Astrocyte (in vitro differentiated cells and primary cell): ENCODE data around the gene COL4A6. TPM values are rescaled to one million over a fixed set of nuclear protein-coding genes. Genes with fewer than 3 reads are reported as not detected.

ENCODE experiments used
- DNase-seq: peaks from one replicate; pipeline ENCODE4 v3.0.0-alpha.2; 2010; ENCODE audit warnings: low read depth
- FAIRE-seq: peaks from 2 replicates; lab custom pipeline; 2011; peaks lifted over from hg19 to GRCh38; lab: Jason Lieb, UNC
- H2AFZ ChIP-seq: 2 replicates; pipeline ENCODE4 v1.6.0; 2012; ENCODE audit warnings: low read depth, low read length, inconsistent platforms
- H3K27ac ChIP-seq: 2 replicates; pipeline ENCODE4 v1.5.1; 2011; ENCODE audit warnings: low read depth, low read length, inconsistent platforms
- H3K27me3 ChIP-seq: 2 replicates; pipeline ENCODE4 v1.6.0; 2011; ENCODE audit warnings: low read length, inconsistent platforms; ENCODE audit not compliant: insufficient read depth
- H3K36me3 ChIP-seq: 2 replicates; pipeline ENCODE4 v1.5.1; 2011; ENCODE audit warnings: low read length, inconsistent platforms; ENCODE audit not compliant: insufficient read depth
- H3K4me1 ChIP-seq: 2 replicates; pipeline ENCODE4 v1.5.1; 2011; ENCODE audit warnings: low read length, inconsistent platforms; ENCODE audit not compliant: insufficient read depth
- H3K4me2 ChIP-seq: 2 replicates; pipeline ENCODE4 v1.6.0; 2012; ENCODE audit warnings: low read length, inconsistent platforms
- H3K4me3 ChIP-seq: 2 replicates; pipeline ENCODE4 v1.5.1; 2011; ENCODE audit warnings: low read depth, mild to moderate bottlenecking, low read length, inconsistent platforms; ENCODE audit not compliant: insufficient read depth
- H3K79me2 ChIP-seq: 2 replicates; pipeline ENCODE4 v1.6.0; 2012; ENCODE audit warnings: mild to moderate bottlenecking, low read length, inconsistent platforms; ENCODE audit not compliant: insufficient read depth
- H3K9ac ChIP-seq: 2 replicates; pipeline ENCODE4 v1.6.0; 2012; ENCODE audit warnings: mild to moderate bottlenecking, low read length, inconsistent platforms
- H3K9me3 ChIP-seq: 2 replicates; pipeline ENCODE4 v1.5.1; 2012; ENCODE audit warnings: low read depth, mild to moderate bottlenecking, low read length, inconsistent platforms; ENCODE audit not compliant: insufficient read depth
- H4K20me1 ChIP-seq: 2 replicates; pipeline ENCODE4 v1.6.0; 2012; ENCODE audit warnings: low read length, inconsistent platforms; ENCODE audit not compliant: insufficient read depth
- H3K27ac Mint-ChIP-seq: one replicate; pipeline ENCODE4 v1.8.0; 2021; ENCODE audit warnings: mild to moderate bottlenecking, mixed read lengths; ENCODE audit not compliant: unreplicated experiment
- H3K27me3 Mint-ChIP-seq: one replicate; pipeline ENCODE4 v1.8.0; 2021; ENCODE audit warnings: low read depth, mixed read lengths; ENCODE audit not compliant: unreplicated experiment
- H3K36me3 Mint-ChIP-seq: one replicate; pipeline ENCODE4 v1.8.0; 2021; ENCODE audit warnings: low read depth, mixed read lengths; ENCODE audit not compliant: unreplicated experiment
- H3K4me1 Mint-ChIP-seq: one replicate; pipeline ENCODE4 v1.8.0; 2021; ENCODE audit warnings: low read depth, mixed read lengths; ENCODE audit not compliant: unreplicated experiment
- H3K4me3 Mint-ChIP-seq: one replicate; pipeline ENCODE4 v1.8.0; 2021; ENCODE audit warnings: mild to moderate bottlenecking, moderate library complexity, mixed read lengths; ENCODE audit not compliant: unreplicated experiment
- H3K9me3 Mint-ChIP-seq: one replicate; pipeline ENCODE4 v1.8.0; 2021; ENCODE audit warnings: mild to moderate bottlenecking, mixed read lengths; ENCODE audit not compliant: unreplicated experiment
- EZH2 ChIP-seq: IDR thresholded peaks from 2 replicates; pipeline ENCODE4 v1.6.1; 2012; ENCODE audit warnings: mild to moderate bottlenecking, low read length, inconsistent platforms; ENCODE audit not compliant: insufficient read depth
- total RNA-seq: library from RNA; stranded (reverse); gene quantifications from 2 replicates; pipeline ENCODE4 v1.2.1, GENCODE V29; 2021
- TF ChIP-seq, protein P1 (sequence below): IDR thresholded peaks from 2 replicates; pipeline ENCODE4 v1.5.1; 2011; ENCODE audit warnings: low read depth, mild to moderate bottlenecking, inconsistent platforms, low read length, moderate library complexity; ENCODE audit not compliant: insufficient read depth

COL4A6 gene
- total RNA-seq, 1 donor from 2014 or later: 8.1 TPM

DNA sequence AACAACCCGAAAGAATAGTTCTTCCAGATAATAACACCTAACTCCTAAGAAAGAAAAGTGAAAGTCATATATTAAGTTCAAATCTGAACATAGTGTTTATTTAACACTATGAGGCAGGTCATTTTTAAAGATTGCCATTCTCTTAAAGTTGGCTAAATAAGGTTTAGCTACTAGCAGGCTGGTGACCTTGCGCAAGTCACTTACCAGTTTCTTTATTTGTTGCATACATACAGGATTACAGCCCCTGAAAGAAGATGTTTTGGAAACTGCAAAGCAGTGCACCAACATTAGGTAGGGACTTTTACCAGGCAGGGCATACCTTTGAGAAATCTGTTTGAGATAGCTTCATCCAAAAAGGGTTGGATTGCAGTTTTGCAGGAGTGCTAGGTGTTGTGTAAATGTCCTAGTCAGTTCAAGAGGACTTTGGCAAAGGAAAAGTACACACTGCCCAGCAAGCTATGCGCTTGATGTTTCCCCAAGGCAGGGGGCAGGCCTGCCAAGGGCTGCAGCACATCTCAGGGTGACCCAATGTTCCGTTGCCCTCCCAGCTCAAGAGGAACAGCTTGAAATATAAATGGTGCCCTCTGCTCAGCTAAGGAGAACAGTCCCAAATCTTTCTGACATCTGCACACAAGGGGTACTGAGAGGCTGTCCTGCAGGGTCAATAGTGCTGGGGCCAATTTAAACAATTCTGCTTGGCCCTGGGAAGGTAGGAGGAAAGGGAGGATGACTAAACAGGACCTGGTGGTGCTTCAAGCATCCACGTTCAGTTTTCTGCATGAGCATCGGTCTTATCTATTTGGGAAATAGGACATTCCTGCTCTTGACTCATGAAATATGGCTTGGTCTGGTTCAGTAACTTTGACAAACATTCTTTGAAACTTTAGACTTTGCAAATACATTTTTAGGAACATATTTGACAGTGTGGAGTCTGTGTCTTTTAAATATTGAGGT lies 130.8 kb downstream of the COL4A6 start:
- H3K4me1 Mint-ChIP-seq: peaks cover 6% of the 10 kb centered on the region

DNA sequence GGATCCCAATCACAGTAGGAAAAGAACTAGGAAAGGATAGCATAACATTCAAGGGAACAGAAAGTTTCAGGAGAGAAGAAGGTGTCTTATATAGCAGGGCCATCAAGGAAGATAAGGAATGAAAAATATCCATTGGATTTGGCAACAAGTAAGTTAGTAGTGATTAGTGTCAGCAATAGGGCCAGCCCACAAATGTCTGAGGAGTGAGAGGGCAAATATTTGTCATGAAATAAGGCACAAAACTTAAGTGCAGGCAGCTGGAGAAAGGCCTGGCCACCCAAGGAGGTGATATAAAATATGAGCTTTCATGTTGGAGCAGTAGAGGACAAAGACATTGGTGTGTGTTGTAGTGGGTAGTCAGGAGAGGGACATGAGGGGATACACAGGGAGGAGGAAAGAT lies 132.1 kb downstream of the COL4A6 start:
- Mint-ChIP-seq H3K27me3 (no peaks in the 10 kb centered on the region), H3K9me3 (no peaks in the 10 kb centered on the region), H3K4me3 (no peak overlapping the region), H3K27ac (no peak overlapping the region), H3K4me1 (peaks cover 3% of the 10 kb centered on the region), H3K36me3 (no peaks in the 10 kb centered on the region)
- DNase-seq: peak; percentile 11
- no peak overlapping the region for H2AFZ ChIP-seq
- H3K27ac ChIP-seq: no peak overlapping the region
- no peak for FAIRE-seq
- H3K27me3 ChIP-seq: no peaks in the 10 kb centered on the region
- H3K9me3 ChIP-seq: no peaks in the 10 kb centered on the region
- H4K20me1 ChIP-seq: no peaks in the 10 kb centered on the region
- H3K4me1 ChIP-seq: peaks cover 23% of the 10 kb centered on the region
- H3K4me2 ChIP-seq: no peak overlapping the region
- H3K4me3 ChIP-seq: no peak overlapping the region
- no peaks in the 10 kb centered on the region for H3K36me3 ChIP-seq
- no peaks in the 10 kb centered on the region for H3K79me2 ChIP-seq
- H3K9ac ChIP-seq: no peak overlapping the region
- TF ChIP-seq, protein P1, sequence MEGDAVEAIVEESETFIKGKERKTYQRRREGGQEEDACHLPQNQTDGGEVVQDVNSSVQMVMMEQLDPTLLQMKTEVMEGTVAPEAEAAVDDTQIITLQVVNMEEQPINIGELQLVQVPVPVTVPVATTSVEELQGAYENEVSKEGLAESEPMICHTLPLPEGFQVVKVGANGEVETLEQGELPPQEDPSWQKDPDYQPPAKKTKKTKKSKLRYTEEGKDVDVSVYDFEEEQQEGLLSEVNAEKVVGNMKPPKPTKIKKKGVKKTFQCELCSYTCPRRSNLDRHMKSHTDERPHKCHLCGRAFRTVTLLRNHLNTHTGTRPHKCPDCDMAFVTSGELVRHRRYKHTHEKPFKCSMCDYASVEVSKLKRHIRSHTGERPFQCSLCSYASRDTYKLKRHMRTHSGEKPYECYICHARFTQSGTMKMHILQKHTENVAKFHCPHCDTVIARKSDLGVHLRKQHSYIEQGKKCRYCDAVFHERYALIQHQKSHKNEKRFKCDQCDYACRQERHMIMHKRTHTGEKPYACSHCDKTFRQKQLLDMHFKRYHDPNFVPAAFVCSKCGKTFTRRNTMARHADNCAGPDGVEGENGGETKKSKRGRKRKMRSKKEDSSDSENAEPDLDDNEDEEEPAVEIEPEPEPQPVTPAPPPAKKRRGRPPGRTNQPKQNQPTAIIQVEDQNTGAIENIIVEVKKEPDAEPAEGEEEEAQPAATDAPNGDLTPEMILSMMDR: no peak
- no peak for TF ChIP-seq EZH2

More for the DNA sequence above, 130.8 kb downstream of the COL4A6 start:
- H3K4me3 ChIP-seq: no peak overlapping the region
- Mint-ChIP-seq H3K9me3 (no peaks in the 10 kb centered on the region), H3K27me3 (no peaks in the 10 kb centered on the region), H3K27ac (no peak overlapping the region), H3K4me3 (no peak overlapping the region), H3K36me3 (no peaks in the 10 kb centered on the region)
- peak overlapping the region; percentile 87 for H3K27ac ChIP-seq
- H3K9ac ChIP-seq: peak overlapping the region; percentile 67
- no peaks in the 10 kb centered on the region for H3K27me3 ChIP-seq
- peak; percentile 95 for FAIRE-seq
- no peaks in the 10 kb centered on the region for H3K36me3 ChIP-seq
- peak; percentile 52 for DNase-seq
- no peak overlapping the region for H2AFZ ChIP-seq
- peaks cover 23% of the 10 kb centered on the region for H3K4me1 ChIP-seq
- H3K4me2 ChIP-seq: no peak overlapping the region
- TF ChIP-seq, protein P1: no peak
- no peak for TF ChIP-seq EZH2
- H3K79me2 ChIP-seq: no peaks in the 10 kb centered on the region
- H3K9me3 ChIP-seq: no peaks in the 10 kb centered on the region
- H4K20me1 ChIP-seq: no peaks in the 10 kb centered on the region

DNA sequence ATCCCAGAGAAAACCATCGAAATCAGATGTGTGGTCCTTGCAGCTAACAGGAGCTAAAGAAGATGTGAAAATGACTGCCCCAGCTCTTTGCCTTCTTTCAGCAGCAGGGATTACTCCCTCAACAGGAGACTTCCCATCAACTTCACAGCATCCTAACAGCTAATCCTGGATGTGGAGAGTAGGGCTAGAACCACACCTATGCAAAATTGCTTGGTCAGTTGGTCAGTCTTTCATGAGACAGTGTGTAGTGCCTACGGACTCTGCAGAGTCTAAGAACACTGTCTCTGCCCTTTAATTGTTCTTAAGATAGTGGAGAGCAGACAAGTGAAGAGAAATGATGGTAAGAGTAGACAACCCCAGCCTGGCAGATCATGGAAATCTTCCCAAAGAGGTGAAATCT lies 133.5 kb downstream of the COL4A6 start:
- Mint-ChIP-seq H3K4me1 (peaks cover 5% of the 10 kb centered on the region), H3K27ac (no peak overlapping the region), H3K4me3 (no peak overlapping the region), H3K36me3 (no peaks in the 10 kb centered on the region), H3K27me3 (no peaks in the 10 kb centered on the region), H3K9me3 (no peaks in the 10 kb centered on the region)
- H3K4me2 ChIP-seq: no peak overlapping the region
- no peak for FAIRE-seq
- H3K36me3 ChIP-seq: no peaks in the 10 kb centered on the region
- H3K27me3 ChIP-seq: no peaks in the 10 kb centered on the region
- TF ChIP-seq, protein P1: no peak
- TF ChIP-seq EZH2: no peak
- no peak overlapping the region for H2AFZ ChIP-seq
- peaks cover 22% of the 10 kb centered on the region for H3K4me1 ChIP-seq
- H3K9ac ChIP-seq: no peak overlapping the region
- no peaks in the 10 kb centered on the region for H3K9me3 ChIP-seq
- H3K27ac ChIP-seq: no peak overlapping the region
- H4K20me1 ChIP-seq: no peaks in the 10 kb centered on the region
- no peaks in the 10 kb centered on the region for H3K79me2 ChIP-seq
- no peak overlapping the region for H3K4me3 ChIP-seq
- no peak for DNase-seq
